Measurements from ENCODE around the gene SH3D19. TPM values are rescaled to one million over a fixed set of nuclear protein-coding genes. Genes with fewer than 3 reads are reported as not detected.

Gene SH3D19
- total RNA-seq, 2 experiments from 2014 or later = not detected

DNA sequence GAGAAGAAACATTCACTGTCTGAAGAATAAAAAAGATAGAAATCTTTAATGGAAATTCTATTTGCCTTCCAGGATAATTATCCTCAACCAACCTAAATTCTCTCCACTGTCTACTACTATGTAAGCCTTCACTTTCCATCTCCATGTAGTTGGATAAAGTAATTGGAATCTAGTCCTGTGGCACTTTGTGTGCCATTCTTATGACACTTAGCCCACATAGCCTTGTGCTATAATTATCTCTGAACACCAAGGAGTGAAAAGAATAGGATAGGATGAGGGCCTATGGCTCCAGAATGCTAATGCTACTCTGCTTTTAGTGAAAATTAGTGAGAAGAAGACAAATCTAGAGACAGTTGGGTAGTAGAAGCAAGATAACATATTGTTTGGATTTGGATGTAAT, 28.2 kb downstream of the SH3D19 start:
- Histone ChIP-seq H2AFZ (ENCODE audit: low read length) (no peak overlapping the region), H3K4me2 (ENCODE audit: low read length) (no peak overlapping the region), H3K9me3 (ENCODE audit: low read length) (no peaks in the 10 kb centered on the region), H3K27ac (ENCODE audit: low read depth, low read length, poor library complexity, severe bottlenecking) (no peak overlapping the region), H3K36me3 (ENCODE audit: insufficient read depth, low read length) (no peaks in the 10 kb centered on the region), H4K20me1 (ENCODE audit: insufficient read depth, low read length) (no peaks in the 10 kb centered on the region), H3K4me1 (ENCODE audit: insufficient read depth, low read length, poor library complexity, severe bottlenecking) (no peaks in the 10 kb centered on the region), H3K79me2 (ENCODE audit: insufficient read depth, low read depth, low read length) (no peaks in the 10 kb centered on the region), H3K4me3 (ENCODE audit: low read depth, low read length, poor library complexity, severe bottlenecking) (no peak overlapping the region), H3K9me2 (ENCODE audit: insufficient read depth, low read length) (no peaks in the 10 kb centered on the region)
- no peak for DNase-seq (ENCODE audit: low spot score)
- CTCF ChIA-PET (ENCODE audit: unreplicated experiment) = no interaction called here
- BruUV-seq (replicated peaks) = no TSS peak
- intact Hi-C loops (cut with micrococcal nuclease; ENCODE audit: unreplicated experiment) = no loop called here
- no peak for TF ChIP-seq EZH2phosphoT487 (IDR thresholded peaks at IDR 0.05; ENCODE audit: borderline replicate concordance, low read depth, low read length)
- TF ChIP-seq, protein P1, sequence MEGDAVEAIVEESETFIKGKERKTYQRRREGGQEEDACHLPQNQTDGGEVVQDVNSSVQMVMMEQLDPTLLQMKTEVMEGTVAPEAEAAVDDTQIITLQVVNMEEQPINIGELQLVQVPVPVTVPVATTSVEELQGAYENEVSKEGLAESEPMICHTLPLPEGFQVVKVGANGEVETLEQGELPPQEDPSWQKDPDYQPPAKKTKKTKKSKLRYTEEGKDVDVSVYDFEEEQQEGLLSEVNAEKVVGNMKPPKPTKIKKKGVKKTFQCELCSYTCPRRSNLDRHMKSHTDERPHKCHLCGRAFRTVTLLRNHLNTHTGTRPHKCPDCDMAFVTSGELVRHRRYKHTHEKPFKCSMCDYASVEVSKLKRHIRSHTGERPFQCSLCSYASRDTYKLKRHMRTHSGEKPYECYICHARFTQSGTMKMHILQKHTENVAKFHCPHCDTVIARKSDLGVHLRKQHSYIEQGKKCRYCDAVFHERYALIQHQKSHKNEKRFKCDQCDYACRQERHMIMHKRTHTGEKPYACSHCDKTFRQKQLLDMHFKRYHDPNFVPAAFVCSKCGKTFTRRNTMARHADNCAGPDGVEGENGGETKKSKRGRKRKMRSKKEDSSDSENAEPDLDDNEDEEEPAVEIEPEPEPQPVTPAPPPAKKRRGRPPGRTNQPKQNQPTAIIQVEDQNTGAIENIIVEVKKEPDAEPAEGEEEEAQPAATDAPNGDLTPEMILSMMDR (conservative IDR thresholded peaks at IDR 0.05; ENCODE audit: low read length) = no peak
- POLR2A ChIA-PET = no interaction called here

DNA sequence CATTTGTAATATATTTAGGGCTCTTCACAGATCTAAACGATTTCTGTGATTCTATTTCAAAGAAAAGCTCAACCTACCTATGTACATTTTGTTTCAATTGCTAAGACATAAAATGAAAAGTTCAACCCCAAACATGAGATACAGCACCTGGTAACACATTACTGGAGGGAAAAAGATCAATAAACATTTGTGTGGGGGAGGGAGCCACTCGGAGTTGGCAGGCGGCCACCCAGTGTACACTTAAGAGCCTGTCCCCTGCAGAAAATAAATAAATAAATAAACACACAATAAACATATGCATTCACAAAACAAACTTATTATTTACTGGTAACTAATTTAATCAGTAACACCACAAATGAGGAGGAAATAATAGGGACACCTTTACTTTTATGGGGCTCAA, 29.2 kb downstream of the SH3D19 start:
- no peaks in the 10 kb centered on the region for H3K79me2 ChIP-seq (ENCODE audit: insufficient read depth, low read depth, low read length)
- no peak overlapping the region for H3K27ac ChIP-seq (ENCODE audit: low read depth, low read length, poor library complexity, severe bottlenecking)
- no peak for DNase-seq (ENCODE audit: low spot score)
- no peaks in the 10 kb centered on the region for H3K9me2 ChIP-seq (ENCODE audit: insufficient read depth, low read length)
- no peaks in the 10 kb centered on the region for H3K36me3 ChIP-seq (ENCODE audit: insufficient read depth, low read length)
- no peak overlapping the region for H3K4me2 ChIP-seq (ENCODE audit: low read length)
- no peaks in the 10 kb centered on the region for H3K9me3 ChIP-seq (ENCODE audit: low read length)
- no peak for TF ChIP-seq EZH2phosphoT487 (IDR thresholded peaks at IDR 0.05; ENCODE audit: borderline replicate concordance, low read depth, low read length)
- TF ChIP-seq, protein P1 (conservative IDR thresholded peaks at IDR 0.05; ENCODE audit: low read length) = no peak
- no TSS peak for BruUV-seq (replicated peaks)
- no peaks in the 10 kb centered on the region for H3K4me1 ChIP-seq (ENCODE audit: insufficient read depth, low read length, poor library complexity, severe bottlenecking)
- CTCF ChIA-PET (ENCODE audit: unreplicated experiment) = no interaction called here
- no peak overlapping the region for H2AFZ ChIP-seq (ENCODE audit: low read length)
- no peaks in the 10 kb centered on the region for H4K20me1 ChIP-seq (ENCODE audit: insufficient read depth, low read length)
- H3K4me3 ChIP-seq (ENCODE audit: low read depth, low read length, poor library complexity, severe bottlenecking) = no peak overlapping the region
- intact Hi-C loops (cut with micrococcal nuclease; ENCODE audit: unreplicated experiment) = no loop called here
- POLR2A ChIA-PET = no interaction called here

DNA sequence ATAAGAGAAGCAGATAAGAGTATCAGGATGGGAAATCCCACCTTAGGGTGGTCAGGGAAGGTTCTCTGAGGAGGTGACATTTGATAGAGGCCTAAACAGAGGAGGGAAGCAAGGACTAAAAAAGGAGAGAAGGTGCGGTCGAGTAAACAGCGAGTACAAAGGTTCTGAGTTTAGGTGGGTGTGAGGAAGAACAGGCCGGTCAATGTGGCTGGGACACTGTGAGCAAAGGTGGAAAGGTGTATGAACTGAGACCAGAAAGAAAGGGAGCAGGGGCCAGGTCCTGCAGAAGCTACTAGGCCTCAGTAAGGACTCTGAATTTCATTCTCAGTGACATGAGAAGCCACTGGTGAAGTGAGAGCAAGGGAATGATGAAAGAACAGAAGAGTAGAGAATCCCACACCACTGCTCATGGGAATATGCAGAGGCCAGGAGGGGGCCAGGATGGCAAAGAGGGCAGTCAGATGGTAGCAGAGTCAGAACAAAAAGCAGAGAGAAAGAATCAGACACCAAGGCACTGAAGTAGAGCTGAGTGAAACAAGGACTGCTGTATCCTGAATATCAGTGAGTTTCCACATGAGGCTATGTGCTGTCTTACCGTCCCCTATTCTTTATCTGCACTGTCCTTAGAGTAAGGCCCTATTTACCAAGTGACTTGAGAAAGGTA, 30.4 kb downstream of the SH3D19 start:
- intact Hi-C loops (cut with micrococcal nuclease; ENCODE audit: unreplicated experiment) = no loop called here
- H4K20me1 ChIP-seq (ENCODE audit: insufficient read depth, low read length) = no peaks in the 10 kb centered on the region

More for the DNA sequence above, 30.4 kb downstream of the SH3D19 start:
- no peak overlapping the region for H2AFZ ChIP-seq (ENCODE audit: low read length)
- H3K4me2 ChIP-seq (ENCODE audit: low read length) = no peak overlapping the region
- H3K4me3 ChIP-seq (ENCODE audit: low read depth, low read length, poor library complexity, severe bottlenecking) = no peak overlapping the region
- POLR2A ChIA-PET = no interaction called here
- TF ChIP-seq, protein P1 (conservative IDR thresholded peaks at IDR 0.05; ENCODE audit: low read length) = no peak
- DNase-seq (ENCODE audit: low spot score) = no peak
- H3K4me1 ChIP-seq (ENCODE audit: insufficient read depth, low read length, poor library complexity, severe bottlenecking) = no peaks in the 10 kb centered on the region
- H3K27ac ChIP-seq (ENCODE audit: low read depth, low read length, poor library complexity, severe bottlenecking) = no peak overlapping the region
- H3K79me2 ChIP-seq (ENCODE audit: insufficient read depth, low read depth, low read length) = no peaks in the 10 kb centered on the region
- no peaks in the 10 kb centered on the region for H3K36me3 ChIP-seq (ENCODE audit: insufficient read depth, low read length)
- no peaks in the 10 kb centered on the region for H3K9me3 ChIP-seq (ENCODE audit: low read length)
- H3K9me2 ChIP-seq (ENCODE audit: insufficient read depth, low read length) = no peaks in the 10 kb centered on the region
- BruUV-seq (replicated peaks) = no TSS peak
- CTCF ChIA-PET (ENCODE audit: unreplicated experiment) = no interaction called here

Measured in OCI-LY7 (cell line).